GM21526 (cell line): Measurements from ENCODE around the gene MXRA8.
"Not testable (repeated sequence)": the region's sequence is repeated elsewhere in the genome, so short reads cannot be mapped to it uniquely, and the experiment has no call there.

ENCODE experiments used
- ATAC-seq: cut with Tn5 transposase; IDR thresholded peaks from one replicate; pipeline ENCODE4 v1.9.1; 2021; ENCODE audit warnings: moderate library complexity; ENCODE audit not compliant: unreplicated experiment, low FRiP score

MXRA8 gene

DNA sequence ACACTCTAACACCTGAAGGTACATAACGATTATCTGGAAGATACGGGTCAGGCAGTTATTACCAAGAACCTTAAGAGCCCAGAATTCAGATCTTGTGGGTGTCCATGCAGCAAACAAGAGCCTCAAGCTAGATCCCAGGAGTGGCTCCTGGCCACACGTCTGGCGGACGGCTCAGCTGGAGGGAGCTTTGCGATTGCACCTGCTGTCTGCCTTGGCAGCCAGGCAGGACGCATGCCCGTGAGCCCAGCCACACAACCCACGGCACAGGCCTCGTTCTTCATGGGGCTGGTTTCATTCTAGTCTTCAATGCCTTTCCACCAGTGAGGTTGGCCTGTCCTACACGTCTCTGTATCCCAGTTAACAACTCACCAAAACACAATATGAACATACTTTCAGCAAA lies 35.1 kb upstream of the MXRA8 start:
- no peak for ATAC-seq

DNA sequence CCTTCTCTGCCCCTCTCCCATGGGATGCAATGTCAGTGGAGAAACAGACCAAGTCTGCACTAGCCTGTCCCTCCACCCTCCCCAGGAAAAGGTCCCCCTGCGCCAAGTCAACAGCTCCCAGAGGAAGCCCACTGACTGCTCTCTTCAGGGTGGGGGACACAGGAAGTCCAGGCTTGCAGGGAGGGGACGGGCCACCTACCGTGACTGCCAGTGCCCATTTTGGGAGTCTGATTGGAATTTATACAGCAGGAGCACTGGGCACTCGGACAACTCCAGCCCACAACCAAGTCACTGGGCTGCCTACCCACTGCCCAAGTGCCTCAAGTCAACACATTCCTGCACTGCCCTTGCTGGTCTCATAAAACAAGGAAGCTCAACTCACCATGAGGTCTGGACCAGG lies 34.7 kb upstream of the MXRA8 start:
- no peak for ATAC-seq

DNA sequence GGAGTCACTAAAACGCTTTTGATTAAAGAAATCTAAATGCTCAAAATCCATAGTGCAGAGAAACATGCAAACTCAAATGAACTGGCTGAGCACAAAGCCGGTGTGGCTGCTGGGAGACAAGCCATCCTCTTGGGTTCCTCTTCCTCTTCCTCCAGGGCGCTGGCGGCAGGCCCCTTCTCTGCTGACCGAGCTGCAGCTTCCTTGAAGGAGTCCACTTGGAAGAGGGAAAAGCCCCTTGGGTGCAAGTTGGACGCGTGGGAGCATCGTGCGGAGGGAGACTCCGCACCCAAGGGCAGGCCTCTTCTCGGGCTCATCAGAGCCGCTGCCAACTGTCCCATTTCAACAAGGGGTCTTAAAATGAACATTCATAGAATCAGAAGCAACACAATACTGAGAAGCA lies 32.9 kb upstream of the MXRA8 start:
- ATAC-seq: no peak

DNA sequence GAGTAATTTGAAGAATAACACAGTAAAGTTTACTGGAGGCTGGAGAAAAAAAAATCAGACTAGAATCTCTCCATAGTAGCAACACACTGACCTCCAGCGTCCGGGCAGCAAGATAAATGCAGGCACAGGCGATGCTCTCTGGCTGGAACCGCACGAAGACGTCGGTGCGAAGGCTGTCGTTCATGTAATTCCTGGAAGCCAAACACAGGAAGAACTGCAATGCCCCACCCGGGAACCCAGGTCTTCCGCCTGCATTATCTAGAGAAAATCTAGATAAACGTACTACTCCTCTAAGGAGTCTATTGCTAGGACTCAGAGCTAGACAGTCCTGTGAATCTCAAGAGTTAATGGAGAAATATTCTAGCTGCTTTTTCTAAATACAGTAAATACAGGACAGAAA lies 32.3 kb upstream of the MXRA8 start:
- ATAC-seq: no peak

DNA sequence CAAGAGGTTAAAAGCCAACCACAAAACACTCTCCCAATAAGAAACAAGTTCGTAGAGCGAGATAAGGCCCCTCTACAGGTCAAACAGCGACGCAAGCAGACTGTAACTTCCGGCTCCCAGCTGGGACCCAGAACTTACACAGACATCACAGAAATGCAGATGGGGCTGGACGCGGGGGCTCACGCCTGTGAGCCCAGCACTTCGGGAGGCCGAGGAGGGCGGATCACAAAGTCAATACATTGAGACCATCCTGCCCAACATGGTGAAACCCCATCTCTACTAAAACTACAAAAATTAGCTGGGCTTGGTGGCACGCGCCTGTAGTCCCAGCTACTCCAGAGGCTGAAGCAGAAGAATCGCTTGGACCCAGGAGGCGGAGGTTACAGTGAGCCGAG lies 29.7 kb upstream of the MXRA8 start:
- ATAC-seq: no peak

DNA sequence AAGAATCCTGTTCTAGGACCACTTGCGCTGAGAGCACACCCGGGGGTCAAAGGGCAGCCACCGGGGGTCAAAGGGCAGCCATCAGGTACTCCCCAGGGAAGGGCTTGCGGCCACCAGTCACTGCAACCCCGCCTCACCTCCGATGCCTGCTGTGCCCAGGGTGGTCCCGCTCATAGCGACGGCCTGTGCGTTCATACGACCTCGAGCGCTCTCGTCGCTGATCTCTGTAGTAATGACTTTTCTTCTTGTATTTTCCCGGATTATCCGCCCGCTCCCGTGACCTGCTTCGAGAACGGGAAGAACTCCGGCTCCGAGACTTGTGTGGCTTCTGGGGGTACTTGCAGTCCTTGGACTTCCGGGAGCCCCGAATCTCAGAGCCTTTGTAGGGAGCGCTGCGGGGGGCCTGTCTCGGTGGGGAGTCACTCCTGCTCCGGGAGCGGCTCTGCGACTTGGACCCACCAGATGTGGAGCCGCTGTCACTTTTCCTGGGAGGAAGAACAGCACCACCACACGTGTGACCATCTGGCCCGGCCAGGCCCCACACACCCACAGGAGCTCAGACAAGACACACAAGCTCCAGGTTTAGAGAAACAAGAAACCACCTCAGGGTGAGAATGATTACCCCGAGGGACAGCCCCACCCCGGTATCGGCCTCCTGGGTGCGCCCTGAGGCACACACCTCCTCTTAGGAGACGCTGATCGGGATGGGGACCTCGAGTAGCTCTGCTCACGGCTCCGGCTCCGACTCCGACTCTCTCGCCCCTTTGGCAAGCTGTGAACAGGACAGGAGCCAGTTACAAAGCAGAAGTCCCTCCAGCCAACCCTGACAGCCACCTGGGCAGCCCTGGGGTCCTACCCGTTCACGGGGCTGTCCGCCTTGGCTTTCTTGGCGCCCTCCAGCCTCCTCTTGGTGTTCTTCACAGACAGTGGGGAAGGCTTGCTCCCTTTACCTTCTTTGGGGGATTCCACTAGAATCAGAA lies 29.0 kb upstream of the MXRA8 start:
- ATAC-seq: no peak

DNA sequence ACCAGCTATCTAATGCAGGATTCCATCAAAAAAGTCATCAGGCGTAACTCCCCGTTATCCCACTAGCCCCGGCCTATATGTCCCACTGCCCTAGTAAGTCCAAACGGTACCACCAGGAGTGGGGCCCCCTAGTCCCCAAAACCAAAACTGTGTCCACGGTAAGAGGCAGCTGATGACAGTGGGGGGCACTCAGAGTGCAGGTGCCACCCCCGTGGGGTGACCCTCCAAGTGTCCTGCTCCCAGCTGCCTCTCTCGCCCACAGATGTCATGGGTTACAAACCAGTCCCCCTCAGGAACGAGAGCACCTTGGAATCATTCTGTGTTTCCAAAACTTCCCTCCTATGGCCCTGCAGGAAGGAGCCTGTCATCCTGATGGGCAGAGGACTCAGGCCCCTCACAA lies 27.6 kb upstream of the MXRA8 start:
- ATAC-seq: no peak

DNA sequence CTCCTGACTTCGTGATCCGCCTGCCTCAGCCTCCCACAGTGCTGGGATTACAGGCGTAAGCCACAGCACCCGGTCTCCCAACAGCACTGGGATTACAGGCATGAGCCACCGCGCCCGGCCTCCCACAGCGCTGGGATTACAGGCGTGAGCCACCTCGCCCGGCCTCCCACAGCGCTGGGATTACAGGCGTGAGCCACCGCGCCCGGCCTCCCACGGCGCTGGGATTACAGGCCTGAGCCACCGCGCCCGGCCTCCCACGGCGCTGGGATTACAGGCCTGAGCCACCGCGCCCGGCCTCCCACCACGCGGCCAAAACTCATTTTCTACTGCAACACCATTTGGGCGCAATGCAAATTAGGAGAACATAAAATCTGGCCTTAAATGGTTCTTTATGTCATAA lies 27.0 kb upstream of the MXRA8 start:
- ATAC-seq: not testable (repeated sequence)

DNA sequence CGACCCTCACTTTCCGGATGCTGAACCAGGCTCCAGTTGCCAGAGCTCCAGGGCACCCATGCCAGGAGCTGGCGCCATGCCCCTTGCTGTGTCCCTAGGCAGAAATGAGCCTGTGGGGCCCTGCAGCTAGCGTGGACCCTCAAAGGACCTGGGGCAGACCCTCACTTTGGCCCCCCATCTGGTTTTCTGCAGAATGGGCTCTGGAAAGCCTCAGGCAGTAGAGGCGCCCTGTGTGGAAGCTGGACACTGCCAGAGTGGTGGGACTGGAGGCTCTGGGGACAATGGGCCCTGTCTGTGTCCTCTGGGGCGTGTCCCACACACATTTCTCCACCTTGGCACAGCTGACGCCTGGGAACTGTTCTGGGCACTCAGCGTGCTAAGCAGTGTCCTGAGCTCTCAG lies 22.9 kb upstream of the MXRA8 start:
- no peak for ATAC-seq

DNA sequence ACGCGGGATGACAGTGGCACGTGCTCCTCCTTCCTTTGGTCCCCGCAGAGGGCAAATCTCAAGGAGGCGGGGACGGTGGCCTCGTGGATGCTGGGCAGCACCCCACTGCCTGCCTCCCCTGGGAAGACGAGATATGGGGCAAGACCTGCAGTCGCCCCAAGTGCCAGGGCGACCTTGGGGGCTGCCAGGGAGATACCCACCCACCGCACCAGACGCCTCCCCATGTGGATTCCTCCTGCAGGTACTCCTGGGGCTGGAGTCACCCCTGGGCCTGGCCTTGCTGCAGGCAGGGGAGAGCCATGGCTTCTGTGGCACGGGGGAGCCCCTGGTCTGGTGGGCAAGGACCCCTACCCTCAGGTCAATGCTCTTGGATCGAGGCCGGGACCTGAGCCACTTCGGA lies 22.5 kb upstream of the MXRA8 start:
- ATAC-seq: no peak

DNA sequence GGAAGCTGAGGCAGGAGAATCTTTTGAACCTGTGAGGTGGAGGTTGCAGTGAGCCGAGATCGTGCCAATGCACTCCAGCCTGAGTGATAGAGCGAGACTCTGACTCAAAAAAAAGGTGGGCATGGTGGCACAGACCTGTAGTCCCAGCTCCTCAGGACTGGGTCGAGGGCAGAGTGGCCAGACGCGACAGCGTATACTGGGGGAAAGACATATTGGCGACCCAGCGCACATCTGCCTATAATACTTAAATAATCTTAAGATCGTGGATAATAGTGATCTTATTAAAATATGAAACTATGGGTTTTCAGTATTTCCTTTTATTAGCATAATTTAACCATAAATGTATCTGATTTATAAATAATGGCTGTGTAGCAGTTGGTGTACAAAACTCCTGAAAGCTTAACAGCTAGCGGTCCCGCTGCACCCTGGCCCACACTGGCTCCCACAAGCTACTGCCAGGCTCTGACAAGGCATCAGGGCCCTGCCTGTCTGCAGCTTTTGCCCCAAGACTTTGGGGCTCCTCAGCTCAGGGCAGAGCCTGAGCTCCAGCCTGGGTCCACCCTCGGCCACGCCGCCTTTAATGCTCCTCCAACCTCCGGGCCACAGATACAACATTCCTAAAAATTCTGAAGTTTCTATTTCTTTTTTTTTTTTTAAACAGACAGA lies 19.3 kb upstream of the MXRA8 start:
- ATAC-seq: no peak

DNA sequence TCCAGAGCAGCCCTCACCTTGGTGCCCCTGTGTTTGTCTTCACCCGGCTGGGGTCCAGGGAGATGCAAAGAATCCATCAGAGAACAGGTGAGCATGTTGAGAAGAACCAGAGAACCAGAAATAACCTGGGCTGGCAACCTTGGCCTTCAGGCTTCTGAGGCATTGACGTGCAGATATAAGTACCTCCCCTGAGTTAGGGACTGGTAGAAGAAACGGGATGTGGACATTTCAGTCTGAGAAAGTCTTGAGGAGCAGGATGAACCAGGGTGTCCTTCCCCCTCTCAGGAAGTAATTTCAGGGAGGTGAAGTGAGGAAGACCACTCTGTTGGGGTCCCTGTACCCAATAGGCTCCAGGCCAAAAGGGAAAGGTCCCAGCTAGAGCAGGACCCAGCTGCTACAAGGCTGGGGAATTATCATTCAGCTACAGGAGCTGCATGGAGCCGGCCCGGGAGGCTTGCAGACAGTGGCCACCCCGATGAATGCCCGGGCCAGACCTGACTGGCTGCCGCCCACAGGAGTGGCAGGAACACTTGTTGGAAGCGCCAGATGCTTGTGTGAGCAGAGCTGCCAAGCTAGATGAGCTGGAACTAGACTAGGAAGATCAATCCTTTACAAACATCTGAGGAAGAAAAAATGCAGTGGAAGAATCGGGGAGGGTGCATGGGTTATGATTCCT lies 18.3 kb upstream of the MXRA8 start:
- no peak for ATAC-seq

DNA sequence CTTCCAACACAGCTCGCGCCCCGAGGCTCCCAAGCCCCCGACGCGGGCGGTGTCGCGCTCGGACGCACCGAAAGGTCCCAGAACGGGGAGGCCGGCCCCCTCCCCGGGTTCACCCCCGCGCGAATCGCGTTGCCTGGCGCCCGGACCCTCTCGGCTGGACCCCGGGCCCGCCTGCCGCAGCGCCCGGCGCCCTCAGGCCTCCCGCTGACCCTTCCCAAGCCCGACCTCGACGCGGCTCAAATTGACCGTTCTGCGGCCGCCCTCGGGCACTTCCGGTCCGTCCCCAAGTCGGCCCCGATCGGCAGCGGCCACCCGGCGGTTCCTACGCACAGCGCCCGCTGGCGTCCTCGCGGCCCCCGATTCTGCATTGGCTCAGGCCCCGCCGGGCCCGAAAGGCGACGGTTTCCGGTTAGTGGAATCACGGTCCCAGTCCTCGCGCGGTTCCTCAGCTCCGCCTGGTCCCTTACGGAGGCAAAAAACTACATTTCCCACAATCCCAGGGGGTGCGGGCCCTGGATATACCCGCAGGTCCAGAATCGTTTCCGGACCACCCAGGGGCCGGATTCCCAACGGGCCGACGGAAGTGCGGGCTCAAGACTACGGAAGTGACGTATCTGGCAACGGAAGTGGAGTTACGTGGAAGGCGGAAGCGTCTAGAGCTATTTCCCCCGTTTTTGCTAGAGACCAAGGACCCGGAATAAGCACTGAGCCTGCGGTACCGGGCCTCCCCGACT lies 16.7 kb upstream of the MXRA8 start, which contains the start of gene AURKAIP1:
TSS of gene AURKAIP1 (minus strand) at position 279 of the 734 bp plus-strand sequence. CDS start 451 bp downstream, outside the sequence.
- ATAC-seq: peak; percentile 76

DNA sequence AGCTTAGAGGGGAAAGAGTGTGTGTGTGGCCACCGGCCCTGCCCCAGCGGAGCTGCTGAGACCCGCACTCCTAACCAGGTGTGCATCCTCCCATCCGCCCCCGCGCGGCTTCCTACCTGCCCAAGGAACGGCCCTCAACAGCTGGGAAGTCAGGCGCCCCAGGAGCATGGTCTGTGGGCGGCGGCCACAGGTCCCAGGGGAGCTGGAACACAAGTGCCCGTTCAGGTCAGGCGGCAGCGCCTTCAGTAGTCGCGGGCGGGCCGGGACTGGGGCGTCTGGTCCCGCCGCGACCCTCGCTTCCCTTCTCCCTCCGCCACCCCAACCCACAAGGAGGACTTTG lies 16.2 kb upstream of the MXRA8 start:
- peak; percentile 2 for ATAC-seq

DNA sequence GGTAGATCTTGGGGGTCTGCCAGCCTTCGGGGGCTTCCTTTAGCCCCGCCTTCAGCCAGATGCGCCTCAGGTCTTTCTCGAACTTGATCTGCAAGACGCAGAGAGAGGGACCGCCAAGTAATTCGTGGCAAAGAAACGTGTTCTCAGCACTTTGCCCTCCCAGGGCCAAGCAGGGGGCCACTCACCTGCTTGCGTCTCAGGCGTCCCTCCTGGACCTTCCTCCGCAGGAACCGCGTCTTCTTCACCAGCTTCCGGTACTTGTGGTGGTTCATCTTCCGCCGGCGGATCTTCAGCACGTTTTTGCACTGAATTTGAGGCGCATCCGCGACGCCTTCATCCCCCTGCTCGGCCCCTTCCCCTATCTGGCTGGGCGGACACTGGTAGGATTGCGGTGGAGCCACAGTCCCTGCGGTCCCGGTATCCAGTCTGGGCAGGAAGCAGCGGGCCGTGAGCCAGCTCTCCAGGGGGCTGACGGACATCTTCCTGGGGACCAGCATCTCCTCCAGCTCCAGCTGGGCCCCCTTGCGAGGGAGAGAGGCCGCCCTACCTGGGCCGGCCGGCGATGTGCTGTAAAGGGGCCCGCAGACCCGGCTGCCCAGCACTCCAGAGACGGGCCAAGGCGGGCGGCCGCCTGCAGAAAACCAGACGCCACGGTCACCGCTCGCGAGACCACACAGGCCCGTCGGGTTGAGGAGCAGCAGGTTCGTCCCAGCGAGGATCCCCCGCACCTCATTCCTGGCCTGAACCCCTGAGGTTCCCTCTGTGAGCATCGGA lies 15.6 kb upstream of the MXRA8 start:
- no peak for ATAC-seq

DNA sequence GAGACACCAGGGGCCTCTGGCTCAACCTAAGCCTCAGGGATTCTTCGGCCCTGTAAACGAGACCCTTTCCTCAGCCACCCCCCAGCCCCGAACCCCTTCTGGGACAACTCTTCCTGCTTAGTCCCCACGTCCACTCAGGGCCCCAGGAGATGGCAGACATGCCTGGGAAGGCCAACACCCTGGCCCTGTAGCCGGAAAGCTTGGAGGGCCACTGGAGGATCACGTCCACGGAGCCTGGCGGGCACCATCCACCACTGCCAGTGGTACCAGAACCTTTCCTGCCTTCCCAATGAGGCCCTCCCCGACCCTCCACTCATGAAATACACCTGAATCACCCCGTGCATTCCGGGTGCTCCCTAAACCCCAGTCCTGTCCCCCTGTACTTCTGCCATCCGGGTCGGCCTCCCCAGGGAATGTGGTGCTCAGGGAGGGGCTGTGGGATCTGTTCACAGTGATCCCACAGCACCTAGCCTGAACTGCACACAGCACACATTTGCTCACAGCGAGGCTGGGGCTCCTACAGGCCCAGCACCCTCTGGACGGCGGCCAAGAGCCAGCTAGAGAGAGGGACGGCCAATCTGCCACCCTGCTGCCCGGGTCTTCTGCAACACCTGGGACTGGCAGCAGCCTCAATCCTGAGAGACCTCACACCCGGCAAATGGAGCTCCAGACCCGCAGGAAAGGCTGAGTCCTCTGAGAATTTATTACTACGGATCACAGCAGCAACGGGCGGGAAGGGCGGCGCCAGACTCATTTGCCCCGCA lies 14.9 kb upstream of the MXRA8 start:
- no peak for ATAC-seq

DNA sequence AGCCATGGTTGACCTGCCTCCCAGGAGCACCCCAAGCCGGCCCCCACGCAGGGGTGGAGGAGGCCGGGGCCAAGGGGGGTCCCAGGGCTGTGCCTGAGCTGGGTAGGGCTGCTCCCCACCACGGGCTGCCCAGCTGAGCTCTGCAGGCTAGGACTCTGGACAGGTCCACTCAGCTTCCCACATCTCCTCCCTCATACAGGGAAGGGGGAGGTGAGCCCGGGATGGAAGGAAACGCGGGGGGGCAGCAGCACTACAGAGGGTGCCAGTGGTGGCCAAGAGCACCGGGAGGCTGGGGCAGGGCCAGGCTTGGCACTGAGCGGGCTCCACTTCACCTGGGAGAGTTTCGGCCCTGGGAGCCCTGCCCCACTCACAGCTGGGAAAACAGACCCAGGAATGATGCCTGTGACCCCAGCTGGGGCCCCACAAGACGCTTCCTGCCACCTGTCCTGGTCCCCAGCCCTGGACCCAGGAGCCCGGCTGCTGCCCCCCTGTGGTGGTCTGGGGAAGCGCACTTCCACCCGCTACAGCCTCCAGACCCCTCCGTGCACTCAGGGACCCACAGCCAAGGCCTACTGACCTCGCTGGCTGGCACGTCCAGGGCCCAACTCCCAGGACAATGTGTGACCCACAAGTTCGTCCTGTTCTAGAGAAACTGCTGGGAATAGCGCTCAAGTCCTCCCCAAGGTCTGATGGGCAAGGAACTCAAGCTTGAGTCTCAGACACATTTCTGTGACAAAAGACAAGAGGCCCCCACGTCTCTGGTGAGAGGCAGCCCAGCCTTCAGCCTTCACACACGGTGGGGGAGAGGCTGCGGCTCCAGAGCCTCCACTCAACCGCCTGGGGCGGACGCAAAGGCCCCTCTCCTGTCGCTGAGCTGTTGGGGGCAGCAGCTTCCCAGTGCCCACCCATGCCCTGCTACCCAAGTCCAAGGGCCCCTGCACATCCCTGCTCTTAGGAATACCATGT lies 13.7 kb upstream of the MXRA8 start:
- ATAC-seq: no peak

DNA sequence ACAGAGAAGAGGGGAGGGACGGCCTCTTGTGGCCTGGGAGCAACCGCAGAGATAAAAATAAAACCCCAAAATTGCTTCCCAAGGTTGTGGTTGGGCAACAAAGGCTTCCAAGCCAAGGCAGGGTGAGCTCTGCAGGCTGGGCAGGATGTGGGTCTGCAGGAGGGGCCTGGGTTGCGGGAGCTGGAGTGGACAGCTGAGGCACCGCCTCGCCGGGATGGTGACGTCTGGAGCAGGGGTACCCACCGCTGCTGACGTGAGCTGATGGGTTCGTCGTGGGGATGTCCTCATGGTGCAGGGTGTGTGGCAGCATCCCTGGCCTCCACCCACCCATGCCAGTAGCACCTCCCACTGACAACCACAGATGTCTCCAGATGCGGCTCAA lies 13.0 kb upstream of the MXRA8 start:
- no peak for ATAC-seq
